ENCODE results near the gene EPB41L1.

DNA sequence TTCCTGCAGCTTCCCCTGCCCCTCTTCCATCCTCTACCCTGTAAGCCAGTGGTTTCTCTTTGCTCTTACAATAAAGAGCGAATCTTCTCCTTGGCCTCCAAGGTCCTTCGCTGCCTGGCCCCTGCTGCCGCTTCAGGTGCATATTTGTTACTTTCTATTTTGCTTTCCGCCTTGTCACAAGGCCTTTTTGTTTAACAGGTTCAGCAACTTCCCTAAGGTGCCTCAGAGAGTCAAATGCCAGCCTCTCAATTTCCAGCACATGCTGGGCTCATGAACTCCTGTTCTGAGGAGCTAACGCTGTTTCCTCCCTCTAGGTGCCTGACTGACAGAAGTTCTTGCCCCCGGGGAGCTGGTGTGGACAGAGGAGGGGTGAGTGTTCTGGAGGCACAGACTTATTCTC is 42.4 kb upstream of the EPB41L1 start:
- TF ChIP-seq SRF (IDR thresholded peaks at IDR 0.05; ENCODE audit: low read depth) = no peak
- TF ChIP-seq, protein P1, sequence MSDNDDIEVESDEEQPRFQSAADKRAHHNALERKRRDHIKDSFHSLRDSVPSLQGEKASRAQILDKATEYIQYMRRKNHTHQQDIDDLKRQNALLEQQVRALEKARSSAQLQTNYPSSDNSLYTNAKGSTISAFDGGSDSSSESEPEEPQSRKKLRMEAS (IDR thresholded peaks at IDR 0.05) = no peak
- TF ChIP-seq POLR2AphosphoS5 (IDR thresholded peaks at IDR 0.05; ENCODE audit: low read depth, low read length) = no peak
- TF ChIP-seq, protein P2, sequence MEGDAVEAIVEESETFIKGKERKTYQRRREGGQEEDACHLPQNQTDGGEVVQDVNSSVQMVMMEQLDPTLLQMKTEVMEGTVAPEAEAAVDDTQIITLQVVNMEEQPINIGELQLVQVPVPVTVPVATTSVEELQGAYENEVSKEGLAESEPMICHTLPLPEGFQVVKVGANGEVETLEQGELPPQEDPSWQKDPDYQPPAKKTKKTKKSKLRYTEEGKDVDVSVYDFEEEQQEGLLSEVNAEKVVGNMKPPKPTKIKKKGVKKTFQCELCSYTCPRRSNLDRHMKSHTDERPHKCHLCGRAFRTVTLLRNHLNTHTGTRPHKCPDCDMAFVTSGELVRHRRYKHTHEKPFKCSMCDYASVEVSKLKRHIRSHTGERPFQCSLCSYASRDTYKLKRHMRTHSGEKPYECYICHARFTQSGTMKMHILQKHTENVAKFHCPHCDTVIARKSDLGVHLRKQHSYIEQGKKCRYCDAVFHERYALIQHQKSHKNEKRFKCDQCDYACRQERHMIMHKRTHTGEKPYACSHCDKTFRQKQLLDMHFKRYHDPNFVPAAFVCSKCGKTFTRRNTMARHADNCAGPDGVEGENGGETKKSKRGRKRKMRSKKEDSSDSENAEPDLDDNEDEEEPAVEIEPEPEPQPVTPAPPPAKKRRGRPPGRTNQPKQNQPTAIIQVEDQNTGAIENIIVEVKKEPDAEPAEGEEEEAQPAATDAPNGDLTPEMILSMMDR (IDR thresholded peaks at IDR 0.05 in 2 of 3, conservative IDR thresholded peaks at IDR 0.05 in 1 of 3; ENCODE audit: borderline replicate concordance in 1 of 3, insufficient read depth in 1 of 3, low read depth in 2 of 3, low read length in 2 of 3) = no peak
- no peak for TF ChIP-seq POLR2A (IDR thresholded peaks at IDR 0.05; ENCODE audit: borderline replicate concordance, extremely low read depth, insufficient read depth, insufficient read length)
- no peak for TF ChIP-seq JUND (IDR thresholded peaks at IDR 0.05)
- TF ChIP-seq SIN3A (IDR thresholded peaks at IDR 0.05; ENCODE audit: low read depth) = no peak
